Measurements from ENCODE around the gene NDRG3. TPM values are rescaled to one million over a fixed set of nuclear protein-coding genes. Genes with fewer than 3 reads are reported as not detected.
"Not testable (repeated sequence)": the region's sequence is repeated elsewhere in the genome, so short reads cannot be mapped to it uniquely, and the experiment has no call there.

Gene NDRG3
- total RNA-seq, 4 donors from 2014 or later, result 17.9 to 35.0 (median 29.6) TPM

DNA sequence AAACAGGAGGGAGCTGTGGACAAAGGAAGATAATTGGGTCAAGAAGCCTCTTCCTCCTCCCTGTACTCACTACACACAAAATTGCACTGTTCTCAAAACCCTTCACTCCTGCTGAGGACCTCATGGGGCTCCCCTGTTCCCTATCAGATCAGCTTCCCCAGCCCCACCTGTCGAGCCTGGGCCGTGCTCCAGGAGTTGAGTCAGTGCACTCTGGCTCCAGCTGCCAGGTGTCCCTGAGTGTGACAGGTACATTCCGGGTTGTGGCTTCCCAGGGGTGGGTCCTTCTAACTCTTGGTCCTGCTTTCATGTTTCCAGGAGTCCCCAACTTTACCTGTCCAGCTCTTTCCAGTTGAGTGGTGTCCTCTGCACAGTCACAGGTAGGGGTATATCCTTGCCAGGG, 131.9 kb downstream of the NDRG3 start:
- H3K27me3 ChIP-seq, result no peaks in the 10 kb centered on the region
- H3K4me3 ChIP-seq, result no peak overlapping the region
- no peaks in the 10 kb centered on the region for H3K4me1 ChIP-seq
- H3K36me3 ChIP-seq, result no peaks in the 10 kb centered on the region
- no peak for TF ChIP-seq POLR2A (IDR thresholded peaks at IDR 0.05)
- no peak for TF ChIP-seq CTCF (IDR thresholded peaks at IDR 0.05)
- intact Hi-C loops (cut with DNase I; ENCODE audit: low total_unique reads), result loop anchor here (10.0 kb wide), 1 partner anchor 261 kb away; the partner anchor contains the start of gene TLDC2
- no peak for DNase-seq
- no peak overlapping the region for H3K27ac ChIP-seq
- no peaks in the 10 kb centered on the region for H3K9me3 ChIP-seq

- H3K27me3 ChIP-seq, result no peaks in the 10 kb centered on the region
- H3K36me3 ChIP-seq, result no peaks in the 10 kb centered on the region
- no peak for DNase-seq
- H3K27ac ChIP-seq, result no peak overlapping the region
- H3K4me3 ChIP-seq, result no peak overlapping the region
- TF ChIP-seq POLR2A (IDR thresholded peaks at IDR 0.05), result no peak
- no peaks in the 10 kb centered on the region for H3K9me3 ChIP-seq
- H3K4me1 ChIP-seq, result peaks cover 0 to 3% of the 10 kb centered on the region in 2 donors
- intact Hi-C loops (cut with DNase I; ENCODE audit: low total_unique reads), result loop anchor here (10.0 kb wide), 1 partner anchor 263 kb away; the partner anchor contains the start of gene TLDC2
These were observed 134.3 kb downstream of the NDRG3 start for GRCh38 chr20:36611625-36612024.

GRCh38 chr20:36608388-36608728, 137.5 kb downstream of the NDRG3 start:
- H3K4me3 ChIP-seq, H3K9me3 ChIP-seq, H3K4me1 ChIP-seq, H3K27ac ChIP-seq, H3K27me3 ChIP-seq, H3K36me3 ChIP-seq, DNase-seq: not testable (repeated sequence)
- intact Hi-C loops (cut with DNase I; ENCODE audit: low total_unique reads), result loop anchor here (10.0 kb wide), 1 partner anchor 54 kb away; no protein-coding TSS in a partner anchor

DNA sequence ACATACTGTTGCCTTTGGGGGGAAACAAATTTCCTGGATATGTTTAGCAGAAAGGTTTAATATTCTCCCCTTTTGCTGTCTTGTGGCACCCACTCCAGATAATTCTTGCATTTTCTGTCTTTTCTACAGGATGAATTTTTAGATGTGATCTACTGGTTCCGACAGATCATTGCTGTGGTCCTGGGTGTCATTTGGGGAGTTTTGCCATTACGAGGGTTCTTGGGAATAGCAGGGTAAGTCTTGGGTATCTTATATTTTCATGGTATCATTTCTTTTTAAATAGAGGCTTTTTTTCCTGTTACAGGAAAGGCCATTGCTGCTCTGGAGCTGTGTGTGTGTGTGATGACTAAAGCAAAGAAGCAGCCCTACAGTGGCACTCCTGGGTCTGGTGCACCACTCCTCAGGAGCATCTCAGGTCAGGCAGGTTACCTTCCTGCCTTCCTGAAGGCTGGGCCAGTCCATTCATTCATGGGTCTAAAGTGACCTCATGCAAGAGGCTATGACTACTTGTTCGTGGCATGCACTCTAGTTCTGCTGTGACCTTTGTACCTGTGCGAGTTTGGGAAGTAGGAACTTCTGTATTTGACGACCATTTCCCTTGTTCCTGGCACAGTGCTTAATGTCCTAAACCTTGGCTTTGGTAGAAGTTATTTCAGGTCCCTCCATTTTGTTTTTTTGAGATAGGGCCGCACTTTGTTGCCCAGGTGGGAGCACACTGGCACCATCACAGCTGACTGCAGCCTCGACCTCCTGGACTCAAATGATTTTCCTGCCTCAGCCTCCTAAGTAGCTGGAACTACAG, 138.1 kb downstream of the NDRG3 start:
- Histone ChIP-seq H3K9me3 (no peaks in the 10 kb centered on the region), H3K4me3 (no peak overlapping the region), H3K27ac (no peak overlapping the region), H3K27me3 (no peaks in the 10 kb centered on the region), H3K36me3 (no peaks in the 10 kb centered on the region), H3K4me1 (peaks cover 0 to 6% of the 10 kb centered on the region in 2 donors)
- DNase-seq, result no peak
- intact Hi-C loops (cut with DNase I; ENCODE audit: low total_unique reads), result loop anchor here (10.0 kb wide), 1 partner anchor 53 kb away; no protein-coding TSS in a partner anchor
- TF ChIP-seq POLR2A (IDR thresholded peaks at IDR 0.05) (no peak), CTCF (IDR thresholded peaks at IDR 0.05) (no peak)

DNA sequence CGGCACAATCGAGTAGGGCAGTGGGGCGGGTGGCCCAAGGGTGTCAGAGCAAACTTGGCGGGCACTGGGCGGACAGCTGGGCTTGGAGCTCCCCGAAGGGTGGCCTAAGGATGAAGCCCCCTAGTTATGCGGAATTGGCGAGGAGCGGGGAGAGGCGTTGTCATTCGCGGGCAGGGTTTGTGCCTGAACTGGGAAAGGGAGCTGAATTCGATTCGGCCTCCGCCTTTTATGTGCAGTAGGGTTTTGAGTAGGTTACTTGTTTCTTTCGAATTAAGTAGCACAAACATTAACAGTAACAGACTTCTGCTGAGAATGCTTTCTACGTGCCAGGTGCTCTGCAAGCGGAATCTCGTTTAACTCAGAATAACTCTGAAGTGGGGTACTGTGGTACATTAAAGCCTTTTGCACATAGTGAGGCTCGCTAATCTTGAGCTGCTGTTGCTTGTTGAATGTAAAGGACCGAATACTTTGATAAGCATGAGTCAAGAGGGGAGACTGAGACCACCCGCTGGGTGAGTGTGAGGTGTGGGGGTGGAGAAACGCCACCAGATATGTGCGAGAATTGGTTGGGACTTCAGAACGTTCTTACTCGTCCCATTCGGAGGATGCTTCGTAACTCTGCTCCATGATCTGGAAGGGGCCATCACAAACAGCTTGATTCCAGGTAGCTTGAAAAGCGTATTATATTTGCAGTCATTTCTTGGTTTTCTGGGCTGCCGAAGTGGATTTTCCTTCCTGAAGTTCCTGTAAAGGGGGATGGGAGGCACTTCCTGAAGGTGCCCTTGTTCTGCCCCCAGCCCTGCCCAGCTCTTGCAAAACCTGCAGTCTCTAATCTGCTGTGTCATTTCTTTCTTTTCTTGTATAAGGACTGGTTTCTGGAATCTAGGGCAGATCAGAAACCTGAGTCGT, 139.5 kb downstream of the NDRG3 start:
- Histone ChIP-seq H3K27ac (peak overlapping the region; percentile 73 to 91), H3K4me3 (peak overlapping the region; percentile 87 to 100), H3K9me3 (no peaks in the 10 kb centered on the region), H3K36me3 (no peaks in the 10 kb centered on the region), H3K4me1 (peaks cover 0 to 6% of the 10 kb centered on the region in 2 donors), H3K27me3 (no peaks in the 10 kb centered on the region)
- TF ChIP-seq CTCF (IDR thresholded peaks at IDR 0.05) (no peak), POLR2A (IDR thresholded peaks at IDR 0.05) (no peak)
- intact Hi-C loops (cut with DNase I; ENCODE audit: low total_unique reads), result loop anchor here (10.0 kb wide), 1 partner anchor 52 kb away; no protein-coding TSS in a partner anchor
- no peak for DNase-seq

Data from uterus (tissue), 4 donors.